OCI-LY1 (cell line): ENCODE results near the gene GRB10.

Source experiments
- EZH2 ChIP-seq: fragments of 200-600 bp; sonication (generic), shearing (Covaris generic); IDR thresholded peaks from 2 replicates; pipeline ENCODE4 v1.8.0; 2017; ENCODE audit warnings: borderline replicate concordance, mixed run types, mild to moderate bottlenecking, antibody characterized with exemption, low read length, moderate library complexity, mixed read lengths
- TF ChIP-seq, protein P1 (sequence below): fragments of 200-600 bp; sonication (generic), shearing (Covaris generic); IDR thresholded peaks from 2 replicates; pipeline ENCODE4 v1.5.1; 2017; ENCODE audit warnings: mild to moderate bottlenecking, antibody characterized with exemption, low read length, moderate library complexity, mixed read lengths

GRCh38 chr7:50657341-50657873 lies 125.3 kb downstream of the GRB10 start:
- TF ChIP-seq, protein P1, sequence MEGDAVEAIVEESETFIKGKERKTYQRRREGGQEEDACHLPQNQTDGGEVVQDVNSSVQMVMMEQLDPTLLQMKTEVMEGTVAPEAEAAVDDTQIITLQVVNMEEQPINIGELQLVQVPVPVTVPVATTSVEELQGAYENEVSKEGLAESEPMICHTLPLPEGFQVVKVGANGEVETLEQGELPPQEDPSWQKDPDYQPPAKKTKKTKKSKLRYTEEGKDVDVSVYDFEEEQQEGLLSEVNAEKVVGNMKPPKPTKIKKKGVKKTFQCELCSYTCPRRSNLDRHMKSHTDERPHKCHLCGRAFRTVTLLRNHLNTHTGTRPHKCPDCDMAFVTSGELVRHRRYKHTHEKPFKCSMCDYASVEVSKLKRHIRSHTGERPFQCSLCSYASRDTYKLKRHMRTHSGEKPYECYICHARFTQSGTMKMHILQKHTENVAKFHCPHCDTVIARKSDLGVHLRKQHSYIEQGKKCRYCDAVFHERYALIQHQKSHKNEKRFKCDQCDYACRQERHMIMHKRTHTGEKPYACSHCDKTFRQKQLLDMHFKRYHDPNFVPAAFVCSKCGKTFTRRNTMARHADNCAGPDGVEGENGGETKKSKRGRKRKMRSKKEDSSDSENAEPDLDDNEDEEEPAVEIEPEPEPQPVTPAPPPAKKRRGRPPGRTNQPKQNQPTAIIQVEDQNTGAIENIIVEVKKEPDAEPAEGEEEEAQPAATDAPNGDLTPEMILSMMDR = no peak
- TF ChIP-seq EZH2 = no peak
